ENCODE results near the gene HIVEP3.

DNA sequence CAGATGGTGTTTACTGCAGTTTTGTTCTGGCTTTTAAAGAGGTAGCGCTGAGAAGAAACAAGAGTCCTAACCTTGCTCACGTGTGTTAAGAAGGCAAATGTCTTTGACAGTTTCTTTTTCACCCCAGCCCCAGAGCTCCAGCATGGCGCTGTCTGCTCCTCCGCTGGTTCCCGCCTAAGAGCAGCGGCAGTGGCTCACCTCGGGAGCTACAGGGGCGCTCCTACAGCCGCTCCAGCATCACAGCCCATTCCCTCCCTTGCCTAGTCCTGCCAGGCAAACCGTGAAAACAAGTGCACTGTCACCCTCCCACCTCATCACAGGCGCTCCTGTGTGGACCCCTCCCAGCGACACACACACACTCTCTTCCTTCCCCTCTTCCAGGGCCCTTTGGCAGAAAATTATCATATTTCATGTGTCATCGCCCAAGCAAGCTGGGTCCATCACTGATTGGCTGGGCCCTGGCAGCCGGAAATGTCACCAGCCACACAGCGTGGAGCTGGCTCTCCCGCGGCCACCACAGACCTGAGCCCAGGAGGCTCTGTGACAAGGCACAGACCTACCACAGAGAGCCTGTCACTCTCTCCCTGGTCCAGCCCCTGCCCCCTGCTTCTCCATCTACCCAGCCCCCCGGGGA lies 1.2 kb upstream of the HIVEP3 start:
- TF ChIP-seq CTCF (IDR thresholded peaks at IDR 0.05) (no peak), POLR2A (IDR thresholded peaks at IDR 0.05) (no peak)
